ENCODE data around the gene TRIL. TPM values are rescaled to one million over a fixed set of nuclear protein-coding genes. Genes with fewer than 3 reads are reported as not detected.

TRIL gene
- total and polyA plus RNA-seq, 4 donors: 0.13 to 7.0 (median 0.79) TPM

GRCh38 chr7:28976022-28976421 lies 17.9 kb upstream of the TRIL start:
- intact Hi-C loops (cut with DNase I): no loop called here
- H3K4me3 ChIP-seq (ENCODE audit: low read length in 2 of 2): no peak overlapping the region
- no peaks in the 10 kb centered on the region for H3K4me1 ChIP-seq (ENCODE audit: control insufficient read depth in 1 of 2, insufficient read depth in 2 of 2, low read length in 2 of 2)
- H3K27me3 ChIP-seq (ENCODE audit: control insufficient read depth in 1 of 2, insufficient read depth in 2 of 2, low read length in 1 of 2): peaks cover 0 to 2% of the 10 kb centered on the region in 2 donors
- H3K36me3 ChIP-seq (ENCODE audit: control insufficient read depth in 1 of 2, insufficient read depth in 2 of 2, low read length in 1 of 2): no peaks in the 10 kb centered on the region
- DNase-seq (no peak), ATAC-seq (ENCODE audit: low FRiP score) (no peak)
- H3K9me3 ChIP-seq (ENCODE audit: control insufficient read depth, low read length): peaks cover 7% of the 10 kb centered on the region
- no peak overlapping the region for H3K27ac ChIP-seq (ENCODE audit: low read depth in 1 of 2, low read length in 2 of 2)
- 83 to 87% methylated on average over 3 of the region's 3 CpGs for WGBS, 2 donors

- Histone ChIP-seq H3K4me3 (ENCODE audit: low read length in 2 of 2) (no peak overlapping the region), H3K36me3 (ENCODE audit: control insufficient read depth in 1 of 2, insufficient read depth in 2 of 2, low read length in 1 of 2) (no peaks in the 10 kb centered on the region), H3K9me3 (ENCODE audit: control insufficient read depth, low read length) (peaks cover 7% of the 10 kb centered on the region), H3K27ac (ENCODE audit: low read depth in 1 of 2, low read length in 2 of 2) (no peak overlapping the region), H3K27me3 (ENCODE audit: control insufficient read depth in 1 of 2, insufficient read depth in 2 of 2, low read length in 1 of 2) (peaks cover 0 to 2% of the 10 kb centered on the region in 2 donors), H3K4me1 (ENCODE audit: control insufficient read depth in 1 of 2, insufficient read depth in 2 of 2, low read length in 2 of 2) (no peaks in the 10 kb centered on the region)
- ATAC-seq (ENCODE audit: low FRiP score): no peak
- 91 to 96% methylated on average over 3 of the region's 3 CpGs for WGBS, 2 donors
- DNase-seq: no peak
- intact Hi-C loops (cut with DNase I): no loop called here
Observed at GRCh38 chr7:28973591-28973990, 15.5 kb upstream of the TRIL start.

GRCh38 chr7:28964056-28964455 lies 5.9 kb upstream of the TRIL start:
- H3K4me3 ChIP-seq (ENCODE audit: low read length in 2 of 2): no peak overlapping the region
- no peak for DNase-seq

GRCh38 chr7:28961972-28962371 lies 3.8 kb upstream of the TRIL start:
- no peak overlapping the region for H3K4me3 ChIP-seq (ENCODE audit: low read length in 2 of 2)
- ATAC-seq (ENCODE audit: low FRiP score) (no peak), DNase-seq (no peak)
- 76 to 79% methylated on average over 5 of the region's 5 CpGs for WGBS, 2 donors
- no peaks in the 10 kb centered on the region for H3K36me3 ChIP-seq (ENCODE audit: control insufficient read depth in 1 of 2, insufficient read depth in 2 of 2, low read length in 1 of 2)
- no peaks in the 10 kb centered on the region for H3K9me3 ChIP-seq (ENCODE audit: control insufficient read depth, low read length)
- H3K27ac ChIP-seq (ENCODE audit: low read depth in 1 of 2, low read length in 2 of 2): no peak overlapping the region
- intact Hi-C loops (cut with DNase I): no loop called here
- no peaks in the 10 kb centered on the region for H3K4me1 ChIP-seq (ENCODE audit: control insufficient read depth in 1 of 2, insufficient read depth in 2 of 2, low read length in 2 of 2)
- no peaks in the 10 kb centered on the region for H3K27me3 ChIP-seq (ENCODE audit: control insufficient read depth in 1 of 2, insufficient read depth in 2 of 2, low read length in 1 of 2)

More at GRCh38 chr7:28964056-28964455, 5.9 kb upstream of the TRIL start:
- Histone ChIP-seq H3K27ac (ENCODE audit: low read depth in 1 of 2, low read length in 2 of 2) (no peak overlapping the region), H3K9me3 (ENCODE audit: control insufficient read depth, low read length) (no peaks in the 10 kb centered on the region), H3K27me3 (ENCODE audit: control insufficient read depth in 1 of 2, insufficient read depth in 2 of 2, low read length in 1 of 2) (no peaks in the 10 kb centered on the region), H3K36me3 (ENCODE audit: control insufficient read depth in 1 of 2, insufficient read depth in 2 of 2, low read length in 1 of 2) (no peaks in the 10 kb centered on the region), H3K4me1 (ENCODE audit: control insufficient read depth in 1 of 2, insufficient read depth in 2 of 2, low read length in 2 of 2) (no peaks in the 10 kb centered on the region)
- no peak for ATAC-seq (ENCODE audit: low FRiP score)
- intact Hi-C loops (cut with DNase I): no loop called here
- WGBS, 2 donors: 81 to 85% methylated on average over 2 of the region's 2 CpGs

- no peak overlapping the region for H3K4me3 ChIP-seq (ENCODE audit: low read length in 2 of 2)
Observed at GRCh38 chr7:28960071-28960840, 2.1 kb upstream of the TRIL start.

GRCh38 chr7:28958980-28959347 lies 834 bp upstream of the TRIL start:
- Histone ChIP-seq H3K9me3 (ENCODE audit: control insufficient read depth, low read length) (no peaks in the 10 kb centered on the region), H3K27me3 (ENCODE audit: control insufficient read depth in 1 of 2, insufficient read depth in 2 of 2, low read length in 1 of 2) (no peaks in the 10 kb centered on the region), H3K27ac (ENCODE audit: low read depth in 1 of 2, low read length in 2 of 2) (no peak overlapping the region), H3K36me3 (ENCODE audit: control insufficient read depth in 1 of 2, insufficient read depth in 2 of 2, low read length in 1 of 2) (no peaks in the 10 kb centered on the region), H3K4me3 (ENCODE audit: low read length in 2 of 2) (no peak overlapping the region), H3K4me1 (ENCODE audit: control insufficient read depth in 1 of 2, insufficient read depth in 2 of 2, low read length in 2 of 2) (no peaks in the 10 kb centered on the region)
- no peak for ATAC-seq (ENCODE audit: low FRiP score)
- intact Hi-C loops (cut with DNase I): loop anchor here in 1 of 2 donors (10.0 kb wide), 1 partner anchor 146 kb away; no protein-coding TSS in a partner anchor
- 85 to 88% methylated on average over 6 of the region's 6 CpGs for WGBS, 2 donors
- no peak for DNase-seq

More at GRCh38 chr7:28960071-28960840, 2.1 kb upstream of the TRIL start:
- Histone ChIP-seq H3K27ac (ENCODE audit: low read depth in 1 of 2, low read length in 2 of 2) (no peak overlapping the region), H3K4me1 (ENCODE audit: control insufficient read depth in 1 of 2, insufficient read depth in 2 of 2, low read length in 2 of 2) (no peaks in the 10 kb centered on the region), H3K27me3 (ENCODE audit: control insufficient read depth in 1 of 2, insufficient read depth in 2 of 2, low read length in 1 of 2) (no peaks in the 10 kb centered on the region), H3K36me3 (ENCODE audit: control insufficient read depth in 1 of 2, insufficient read depth in 2 of 2, low read length in 1 of 2) (no peaks in the 10 kb centered on the region), H3K9me3 (ENCODE audit: control insufficient read depth, low read length) (no peaks in the 10 kb centered on the region)
- DNase-seq (no peak), ATAC-seq (ENCODE audit: low FRiP score) (no peak)
- 94 to 95% methylated on average over 7 of the region's 7 CpGs for WGBS, 2 donors
- intact Hi-C loops (cut with DNase I): no loop called here

GRCh38 chr7:28957751-28958234 lies 337 bp downstream of the TRIL start:
- DNase-seq (peak in 1 of 2 donors; percentile 42), ATAC-seq (ENCODE audit: low FRiP score) (peak; percentile 44)
- Histone ChIP-seq H3K27ac (ENCODE audit: low read depth in 1 of 2, low read length in 2 of 2) (no peak overlapping the region), H3K9me3 (ENCODE audit: control insufficient read depth, low read length) (no peaks in the 10 kb centered on the region), H3K27me3 (ENCODE audit: control insufficient read depth in 1 of 2, insufficient read depth in 2 of 2, low read length in 1 of 2) (no peaks in the 10 kb centered on the region), H3K4me3 (ENCODE audit: low read length in 2 of 2) (peak overlapping the region in 1 of 2 donors; percentile 8), H3K4me1 (ENCODE audit: control insufficient read depth in 1 of 2, insufficient read depth in 2 of 2, low read length in 2 of 2) (no peaks in the 10 kb centered on the region), H3K36me3 (ENCODE audit: control insufficient read depth in 1 of 2, insufficient read depth in 2 of 2, low read length in 1 of 2) (no peaks in the 10 kb centered on the region)
- WGBS, 2 donors: 1 to 2% methylated on average over 45 to 47 of the region's 47 CpGs
- intact Hi-C loops (cut with DNase I): loop anchor here in 1 of 2 donors (10.0 kb wide), 1 partner anchor 147 kb away; no protein-coding TSS in a partner anchor

- ATAC-seq (ENCODE audit: low FRiP score): peak; percentile 49
- Histone ChIP-seq H3K27ac (ENCODE audit: low read depth in 1 of 2, low read length in 2 of 2) (no peak overlapping the region), H3K4me1 (ENCODE audit: control insufficient read depth in 1 of 2, insufficient read depth in 2 of 2, low read length in 2 of 2) (no peaks in the 10 kb centered on the region), H3K4me3 (ENCODE audit: low read length in 2 of 2) (no peak overlapping the region), H3K36me3 (ENCODE audit: control insufficient read depth in 1 of 2, insufficient read depth in 2 of 2, low read length in 1 of 2) (no peaks in the 10 kb centered on the region), H3K9me3 (ENCODE audit: control insufficient read depth, low read length) (no peaks in the 10 kb centered on the region), H3K27me3 (ENCODE audit: control insufficient read depth in 1 of 2, insufficient read depth in 2 of 2, low read length in 1 of 2) (no peaks in the 10 kb centered on the region)
- WGBS, 2 donors: 2 to 3% methylated on average over 55 to 59 of the region's 59 CpGs
- intact Hi-C loops (cut with DNase I): loop anchor here in 1 of 2 donors (10.0 kb wide), 1 partner anchor 148 kb away; no protein-coding TSS in a partner anchor
- peak; percentile 52 to 81 for DNase-seq
Observed at GRCh38 chr7:28957064-28957750, 923 bp downstream of the TRIL start.

Data from aorta (tissue), 5 donors.